Vagina (tissue), 2 donors: ENCODE results near the gene GSG1.

Source experiments
- CTCF ChIP-seq, 3 experiments: fragments of 450-650 bp in 2 of 3; fragments of 200-600 bp in 1 of 3; sonication (generic) in 1 of 3; IDR thresholded peaks; one replicate each; pipeline ENCODE4 v1.5.1; 2017 to 2019; ENCODE audit warnings: antibody characterized with exemption in 3 of 3, mild to moderate bottlenecking in 2 of 3, moderate library complexity in 2 of 3
- POLR2A ChIP-seq, 2 donors: fragments of 450-650 bp; IDR thresholded peaks; one replicate each; pipeline ENCODE4 v1.6.1; 2017; ENCODE audit warnings: antibody characterized with exemption in 2 of 2, mild to moderate bottlenecking in 2 of 2, moderate library complexity in 2 of 2
- POLR2AphosphoS5 ChIP-seq, 2 donors: sonication (generic); formaldehyde crosslinking; IDR thresholded peaks; one replicate each; pipeline ENCODE4 v1.9.0; 2017; ENCODE audit warnings: antibody characterized with exemption in 2 of 2, mild to moderate bottlenecking in 2 of 2, low read depth in 1 of 2; ENCODE audit not compliant: insufficient read depth in 1 of 2

GRCh38 chr12:13119826-13120225 is 16.4 kb upstream of the GSG1 start:
- TF ChIP-seq CTCF (IDR thresholded peaks at IDR 0.05) (no peak), POLR2AphosphoS5 (IDR thresholded peaks at IDR 0.05; ENCODE audit: insufficient read depth in 1 of 2, low read depth in 1 of 2) (no peak), POLR2A (IDR thresholded peaks at IDR 0.05) (no peak)
